Lung (tissue), 12 donors: ENCODE measurements around the gene POLR1G. TPM values are rescaled to one million over a fixed set of nuclear protein-coding genes. Genes with fewer than 3 reads are reported as not detected.
A peak's percentile ranks its signal among the peaks of the same experiment; 100 is the strongest.

Experiments used
- ATAC-seq: fragments of 200-7000 bp; cut with Tn5 transposase; one replicate; pipeline ENCODE4 v1.9.1; 2020; ENCODE audit warnings: moderate number of reproducible peaks; ENCODE audit not compliant: insufficient read depth, low FRiP score
- DNase-seq, 3 donors: peaks; one replicate each; pipeline ENCODE4 v3.0.0-alpha.2; 2013 to 2017
- H3K27ac ChIP-seq, 2 donors: one replicate each; pipeline ENCODE4 v1.5.1; 2013; ENCODE audit warnings: mild to moderate bottlenecking in 2 of 2, moderate library complexity in 2 of 2, control low read depth in 1 of 2, inconsistent platforms in 1 of 2, low read depth in 1 of 2, low read length in 1 of 2
- H3K27me3 ChIP-seq, 3 donors: one replicate each; pipeline ENCODE4 v1.5.1; 2013; ENCODE audit warnings: low read length in 2 of 3; ENCODE audit not compliant: control insufficient read depth in 3 of 3, insufficient read depth in 3 of 3
- H3K36me3 ChIP-seq, 4 donors: one replicate each; pipeline ENCODE4 v1.5.1; 2013; ENCODE audit warnings: low read length in 4 of 4, mild to moderate bottlenecking in 1 of 4, moderate library complexity in 1 of 4; ENCODE audit not compliant: control insufficient read depth in 4 of 4, insufficient read depth in 4 of 4
- H3K4me1 ChIP-seq, 5 donors: one replicate each; pipeline ENCODE4 v1.5.1; 2013; ENCODE audit warnings: low read length in 5 of 5, mild to moderate bottlenecking in 2 of 5, moderate library complexity in 1 of 5; ENCODE audit not compliant: control insufficient read depth in 5 of 5, insufficient read depth in 5 of 5
- H3K4me3 ChIP-seq: one replicate; pipeline ENCODE4 v1.5.1; 2013; ENCODE audit warnings: mild to moderate bottlenecking, control low read depth, moderate library complexity
- H3K9ac ChIP-seq, 2 donors: one replicate each; pipeline ENCODE4 v1.5.1; 2013; ENCODE audit warnings: low read length in 2 of 2, control low read depth in 1 of 2; ENCODE audit not compliant: insufficient read depth in 1 of 2
- H3K9me3 ChIP-seq, 4 donors: one replicate each; pipeline ENCODE4 v1.5.1; 2013; ENCODE audit warnings: low read length in 3 of 4, mild to moderate bottlenecking in 1 of 4, moderate library complexity in 1 of 4; ENCODE audit not compliant: control insufficient read depth in 4 of 4, insufficient read depth in 3 of 4
- WGBS, 2 donors: extraction: QIAGEN DNeasy Blood & Tissue Kit; methylation state at CpG; one replicate each; pipeline ENCODE4 v1.1.7; 2013; 5-methylcytosine and 5-hydroxymethylcytosine counted together
- polyA plus RNA-seq, 2 donors: library from polyadenylated mRNA; stranded (reverse); fragments of 200-250 nt; gene quantifications; one replicate each; pipeline ENCODE4 v1.2.1, GENCODE V29; 2013
- total RNA-seq, 2 donors: library from RNA; depleted of rRNA in 1 of 2; stranded (reverse); fragments of >200 nt in 1 of 2; gene quantifications; one replicate each; pipeline ENCODE4 v1.2.1, GENCODE V29; 2014 to 2021
- TF ChIP-seq, protein P1 (sequence below): IDR thresholded peaks from 2 replicates; pipeline ENCODE4 v1.5.1; 2012; ENCODE audit warnings: mild to moderate bottlenecking; ENCODE audit errors: control extremely low read depth, extremely low read depth
- donor health status: control.
- donor health status: control.
- donor health status: Bipolar disorder and iron deficiency.
- donor health status: healthy.
- donor health status: DM: yes; HTN: yes; CAD: no.

POLR1G gene
- total and polyA plus RNA-seq, 4 donors: 3.6 to 8.3 (median 5.9) TPM

DNA sequence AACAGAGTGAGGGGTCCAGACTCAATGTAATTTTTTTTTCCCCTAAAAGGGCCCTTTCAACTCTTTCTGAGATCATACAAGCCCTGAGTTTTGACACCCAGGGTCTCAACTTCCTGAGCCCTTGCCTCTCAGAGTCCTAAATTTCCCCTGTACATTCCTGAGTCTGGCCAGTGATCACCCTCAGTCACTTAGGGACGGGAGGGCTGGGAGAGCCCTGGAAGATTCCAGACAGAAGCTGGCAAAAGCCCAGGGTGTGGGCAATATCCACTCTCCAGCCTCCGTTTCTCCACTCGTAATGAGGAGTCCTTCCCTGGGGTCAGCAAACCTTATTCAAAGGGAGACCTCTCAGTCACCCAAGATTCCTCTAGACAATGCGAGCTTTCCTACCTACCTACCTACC lies 3.2 kb upstream of the POLR1G start:
- WGBS, 2 donors: 52 to 80% methylated on average over 4 of the region's 4 CpGs
- DNase-seq (no peak), ATAC-seq (no peak)
- peak overlapping the region in 1 of 2 donors; percentile 91 for H3K27ac ChIP-seq
- H3K9me3 ChIP-seq: no peaks in the 10 kb centered on the region
- H3K9ac ChIP-seq: no peak overlapping the region
- no peak overlapping the region for H3K4me3 ChIP-seq
- H3K36me3 ChIP-seq: no peaks in the 10 kb centered on the region
- H3K27me3 ChIP-seq: peaks cover 0 to 34% (median 28%) of the 10 kb centered on the region in 3 donors
- TF ChIP-seq, protein P1, sequence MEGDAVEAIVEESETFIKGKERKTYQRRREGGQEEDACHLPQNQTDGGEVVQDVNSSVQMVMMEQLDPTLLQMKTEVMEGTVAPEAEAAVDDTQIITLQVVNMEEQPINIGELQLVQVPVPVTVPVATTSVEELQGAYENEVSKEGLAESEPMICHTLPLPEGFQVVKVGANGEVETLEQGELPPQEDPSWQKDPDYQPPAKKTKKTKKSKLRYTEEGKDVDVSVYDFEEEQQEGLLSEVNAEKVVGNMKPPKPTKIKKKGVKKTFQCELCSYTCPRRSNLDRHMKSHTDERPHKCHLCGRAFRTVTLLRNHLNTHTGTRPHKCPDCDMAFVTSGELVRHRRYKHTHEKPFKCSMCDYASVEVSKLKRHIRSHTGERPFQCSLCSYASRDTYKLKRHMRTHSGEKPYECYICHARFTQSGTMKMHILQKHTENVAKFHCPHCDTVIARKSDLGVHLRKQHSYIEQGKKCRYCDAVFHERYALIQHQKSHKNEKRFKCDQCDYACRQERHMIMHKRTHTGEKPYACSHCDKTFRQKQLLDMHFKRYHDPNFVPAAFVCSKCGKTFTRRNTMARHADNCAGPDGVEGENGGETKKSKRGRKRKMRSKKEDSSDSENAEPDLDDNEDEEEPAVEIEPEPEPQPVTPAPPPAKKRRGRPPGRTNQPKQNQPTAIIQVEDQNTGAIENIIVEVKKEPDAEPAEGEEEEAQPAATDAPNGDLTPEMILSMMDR: no peak
- H3K4me1 ChIP-seq: peaks cover 3 to 32% (median 13%) of the 10 kb centered on the region in 5 donors

DNA sequence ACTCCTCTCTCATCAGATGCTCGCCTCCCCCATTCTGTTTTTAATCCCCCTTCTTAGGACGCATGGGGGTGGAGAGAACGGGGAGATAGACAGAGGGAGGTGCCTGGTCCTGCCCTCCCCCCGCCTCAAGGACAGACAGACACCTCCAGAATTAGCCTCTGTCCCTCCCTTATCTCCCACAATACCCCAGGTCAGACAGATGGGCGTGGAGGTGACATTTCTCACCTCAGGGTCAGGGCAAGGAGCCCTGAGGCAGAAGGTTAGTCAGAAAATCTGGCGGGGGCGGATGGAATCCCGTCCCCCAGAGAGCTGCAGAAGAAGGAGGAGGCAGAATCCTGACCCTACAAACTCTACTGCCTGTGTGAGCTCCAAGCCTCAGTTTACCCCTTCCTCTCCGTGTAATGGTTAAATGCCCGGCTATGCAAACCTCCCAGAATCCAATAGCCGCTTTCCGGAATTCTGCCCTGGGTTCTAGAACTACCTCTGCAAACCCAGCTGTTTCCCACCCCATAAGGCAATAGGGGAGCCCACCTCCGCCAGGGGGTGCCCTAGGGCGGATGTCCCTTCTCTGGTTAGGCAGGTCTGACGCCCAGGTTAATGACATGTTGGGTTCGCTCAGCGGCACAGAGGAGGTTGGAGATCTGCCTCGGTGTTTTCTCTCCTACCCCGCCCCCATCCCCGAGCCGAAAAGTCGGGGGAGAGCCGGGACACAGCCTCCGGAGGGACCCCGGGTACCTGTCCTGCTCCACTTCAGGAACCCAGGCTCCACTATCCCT lies 2.5 kb upstream of the POLR1G start:
- DNase-seq (peak; percentile 31 to 53 (median 34)), ATAC-seq (no peak)
- Histone ChIP-seq H3K9me3 (no peaks in the 10 kb centered on the region), H3K4me3 (peak overlapping the region; percentile 59), H3K27ac (peak overlapping the region; percentile 91 to 93), H3K4me1 (peaks cover 3 to 32% (median 13%) of the 10 kb centered on the region in 5 donors), H3K36me3 (no peaks in the 10 kb centered on the region), H3K27me3 (peaks cover 0 to 34% (median 28%) of the 10 kb centered on the region in 3 donors), H3K9ac (peak overlapping the region in 1 of 2 donors; percentile 21)
- WGBS, 2 donors: 23 to 26% methylated on average over 25 of the region's 25 CpGs
- TF ChIP-seq, protein P1: no peak

DNA sequence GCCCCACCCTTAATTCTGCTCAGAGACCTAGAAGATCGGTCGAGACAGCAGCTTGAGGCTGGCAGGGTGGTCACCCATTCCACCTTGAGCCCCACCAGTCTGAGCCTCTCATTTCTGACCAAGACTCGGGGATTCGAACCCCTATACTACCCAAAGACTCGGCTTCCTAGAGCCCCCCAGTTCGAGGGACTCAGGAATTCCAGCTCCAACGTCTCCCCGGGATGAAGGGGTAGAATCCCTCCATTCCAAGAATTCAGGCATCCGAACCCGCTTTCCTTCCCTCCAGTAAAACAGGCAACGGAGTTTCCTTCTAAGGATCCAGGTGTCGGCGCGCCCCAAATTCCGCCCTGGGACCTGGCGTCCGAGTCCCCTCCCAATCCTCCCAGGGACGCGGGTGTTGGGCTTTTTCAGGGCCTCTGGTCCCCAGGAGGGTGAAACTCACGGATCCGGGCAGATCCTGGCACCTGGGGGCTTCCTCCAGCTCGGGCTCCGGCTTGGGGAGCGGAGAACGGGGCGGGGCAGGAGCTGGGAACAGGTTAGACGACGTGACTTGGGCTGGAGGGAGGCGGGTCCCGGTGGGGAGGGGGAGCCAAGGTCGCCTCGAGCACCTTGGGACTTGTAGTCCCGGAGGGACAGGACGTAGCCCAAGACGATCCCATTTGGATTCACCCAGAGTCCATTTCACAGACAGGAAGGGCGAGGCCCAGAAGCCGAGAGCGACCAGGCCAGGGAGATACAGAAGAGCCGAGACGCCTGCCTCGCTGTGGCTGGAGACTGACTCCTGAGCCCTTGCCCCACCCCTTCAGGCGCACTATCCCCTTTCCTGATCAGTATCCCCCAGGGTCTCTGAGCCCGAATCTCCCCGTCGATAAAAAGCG lies 1.6 kb upstream of the POLR1G start, which contains the start of gene PPP1R13L:
Gene PPP1R13L, minus strand, starts transcription at position 513 of the 878 bp plus-strand sequence. CDS start 6,751 bp downstream, outside the sequence.
- Histone ChIP-seq H3K9me3 (no peaks in the 10 kb centered on the region), H3K9ac (peak within 1 kb of the TSS; percentile 21 to 55), H3K27me3 (peaks cover 0 to 34% (median 28%) of the 10 kb centered on the region in 3 donors), H3K4me1 (peaks cover 3 to 32% (median 13%) of the 10 kb centered on the region in 5 donors), H3K27ac (peak within 1 kb of the TSS; percentile 91 to 93), H3K36me3 (no peaks in the 10 kb centered on the region), H3K4me3 (peak within 1 kb of the TSS; percentile 59)
- TF ChIP-seq, protein P1: no peak
- 2 to 6% methylated on average over 43 to 46 of the region's 46 CpGs for WGBS, 2 donors
- DNase-seq (peak; percentile 61 to 80 (median 72)), ATAC-seq (peak; percentile 75)
